NOMO-1 treated with DMSO at 0.1 percent for 48 hours (cell line): Measurements from ENCODE around the gene UBE2E2.
"Not testable (repeated sequence)": the region's sequence is repeated elsewhere in the genome, so short reads cannot be mapped to it uniquely, and the experiment has no call there.

Source experiments
- DNase-seq: peaks from one replicate; lab custom pipeline; 2025; ENCODE audit not compliant: unreplicated experiment; lab: John Stamatoyannopoulos, UW

Gene UBE2E2

GRCh38 chr3:23607184-23607847 is 404.2 kb downstream of the UBE2E2 start:
- DNase-seq, result no peak

GRCh38 chr3:23608650-23609049 is 405.5 kb downstream of the UBE2E2 start:
- no peak for DNase-seq

DNA sequence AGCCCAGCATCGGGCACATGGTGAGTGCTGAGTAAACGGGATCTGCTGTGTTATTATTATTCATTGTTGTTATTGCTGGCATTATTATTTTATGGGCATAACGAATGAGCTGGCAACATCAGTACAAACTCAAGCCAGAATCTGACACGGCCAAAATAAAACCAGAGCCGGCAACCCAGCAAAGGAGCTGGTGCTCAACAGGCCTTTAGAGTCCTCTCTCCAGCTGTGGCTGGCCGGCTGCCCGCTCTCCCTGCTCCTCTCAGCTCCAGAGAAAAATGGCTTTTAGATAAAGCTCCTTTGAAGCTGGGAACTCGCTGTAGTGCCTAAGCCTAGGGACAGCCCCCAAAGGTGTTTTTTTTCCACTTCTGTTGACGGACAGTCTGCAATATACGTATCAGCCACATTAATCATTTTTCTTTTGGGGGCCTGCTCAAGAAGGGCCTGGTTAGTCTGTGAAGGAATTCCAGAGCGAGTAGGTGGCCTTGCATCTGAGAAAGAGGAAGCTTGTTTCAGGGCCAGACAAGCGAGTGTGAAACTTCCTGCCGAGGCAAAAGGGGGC is 408.7 kb downstream of the UBE2E2 start:
- peak; percentile 32 for DNase-seq

DNA sequence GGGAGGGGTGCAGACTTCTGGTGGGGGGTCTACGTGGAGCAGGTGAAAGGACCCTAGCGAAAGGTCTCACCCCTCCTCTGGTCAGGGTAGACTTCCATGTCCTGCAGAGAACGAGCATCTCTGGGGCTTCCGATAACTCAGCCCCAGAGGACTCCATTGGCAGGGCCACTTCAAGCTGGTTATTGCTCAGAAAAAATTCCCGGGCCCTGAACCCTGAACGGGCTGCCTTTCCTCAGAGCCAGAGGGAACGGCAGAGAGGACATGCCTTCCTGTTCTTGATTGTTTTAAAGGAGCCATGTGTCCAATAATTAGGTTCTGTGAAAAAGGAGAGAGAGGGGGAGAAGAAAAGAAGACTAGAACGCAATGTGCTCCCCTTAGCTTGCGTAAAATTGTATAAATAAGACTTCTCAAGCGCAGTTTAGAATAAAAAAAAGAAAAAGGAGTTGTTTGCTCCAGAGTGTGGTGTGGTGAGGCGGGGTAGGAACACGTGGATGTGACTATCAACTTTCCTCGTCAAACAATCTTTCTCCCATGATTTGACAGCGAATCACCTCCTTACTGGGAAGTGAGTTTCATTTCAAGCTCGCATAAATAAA is 409.3 kb downstream of the UBE2E2 start:
- no peak for DNase-seq

- DNase-seq, result no peak
These were observed 411.9 kb downstream of the UBE2E2 start for GRCh38 chr3:23615068-23615467.

DNA sequence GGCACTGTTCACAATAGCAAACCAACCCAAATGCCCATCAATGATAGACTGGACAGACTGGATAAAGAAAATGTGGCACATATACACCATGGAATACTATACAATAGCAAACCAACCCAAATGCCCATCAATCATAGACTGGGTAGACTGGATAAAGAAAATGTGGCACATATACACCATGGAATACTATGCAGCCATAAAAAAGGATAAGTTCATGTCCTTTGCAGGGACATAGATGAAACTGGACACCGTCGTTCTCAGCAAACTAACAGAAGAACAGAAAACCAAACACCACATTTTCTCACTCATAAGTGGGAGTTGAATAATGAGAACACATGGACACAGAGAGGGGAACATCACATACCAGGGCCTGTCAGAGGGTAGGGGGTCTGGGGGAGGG is 415.3 kb downstream of the UBE2E2 start:
- not testable (repeated sequence) for DNase-seq

- no peak for DNase-seq
These were observed 416.8 kb downstream of the UBE2E2 start for GRCh38 chr3:23619705-23620637.

GRCh38 chr3:23620638-23621015 is 417.5 kb downstream of the UBE2E2 start:
- no peak for DNase-seq

DNA sequence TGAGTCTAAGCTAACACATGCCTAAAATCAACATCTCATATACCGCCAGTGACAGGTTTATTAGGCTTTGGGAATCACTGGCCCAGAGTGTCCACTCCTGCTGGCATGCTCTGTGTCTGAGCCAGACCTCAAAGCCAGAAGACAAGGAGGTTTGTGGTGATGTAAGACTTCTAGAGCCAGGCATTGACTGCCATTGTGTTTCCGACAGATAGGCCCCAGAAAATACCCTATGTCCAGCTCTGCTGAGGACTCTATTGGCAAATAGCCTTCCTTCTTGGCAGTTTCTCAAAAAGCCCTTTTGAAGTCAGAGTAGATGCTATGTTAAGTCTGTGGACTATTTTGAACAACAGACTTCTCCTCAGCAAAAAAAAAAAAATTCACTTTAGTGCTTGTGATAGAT is 420.7 kb downstream of the UBE2E2 start:
- no peak for DNase-seq

- DNase-seq, result no peak
These were observed 421.2 kb downstream of the UBE2E2 start for GRCh38 chr3:23624305-23624704.

- DNase-seq, result no peak
These were observed 423.3 kb downstream of the UBE2E2 start for GRCh38 chr3:23626442-23626841.

DNA sequence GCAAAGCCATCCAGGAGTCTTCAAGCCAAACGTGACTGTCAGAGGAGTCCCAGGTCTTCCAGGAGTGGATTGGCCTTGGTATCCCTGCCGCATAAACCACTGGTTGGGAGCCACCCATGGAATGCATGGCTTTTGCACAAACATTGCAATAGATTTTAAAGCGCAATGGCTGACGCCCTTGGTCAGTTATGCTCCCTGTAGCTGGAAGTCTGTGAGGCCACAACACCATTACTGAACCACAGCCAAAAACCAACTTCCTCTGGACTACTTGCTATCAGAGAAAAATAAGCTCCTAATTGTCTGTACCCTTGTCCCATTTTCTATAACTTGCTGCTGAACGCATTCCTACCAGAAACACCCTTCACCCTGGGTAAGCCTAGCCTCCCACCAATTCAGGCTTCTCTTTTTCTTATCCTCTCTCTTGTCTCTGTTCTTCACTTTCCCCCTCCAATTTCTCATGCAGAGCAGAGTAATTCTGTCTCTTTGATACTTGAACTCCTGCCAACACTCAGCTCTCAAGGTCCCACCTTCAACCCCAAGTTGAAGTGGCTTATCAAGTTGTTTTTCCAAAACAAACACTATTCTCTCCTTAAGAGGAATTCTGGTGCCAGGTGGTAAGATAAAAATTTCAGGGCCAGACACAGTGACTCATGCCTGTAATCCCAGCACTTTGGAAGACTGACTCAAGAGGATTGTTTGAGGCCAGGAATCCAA is 426.2 kb downstream of the UBE2E2 start:
- DNase-seq, result no peak

- DNase-seq, result no peak
These were observed 430.3 kb downstream of the UBE2E2 start for GRCh38 chr3:23633261-23633960.

GRCh38 chr3:23637339-23637738 is 434.2 kb downstream of the UBE2E2 start:
- DNase-seq, result no peak

DNA sequence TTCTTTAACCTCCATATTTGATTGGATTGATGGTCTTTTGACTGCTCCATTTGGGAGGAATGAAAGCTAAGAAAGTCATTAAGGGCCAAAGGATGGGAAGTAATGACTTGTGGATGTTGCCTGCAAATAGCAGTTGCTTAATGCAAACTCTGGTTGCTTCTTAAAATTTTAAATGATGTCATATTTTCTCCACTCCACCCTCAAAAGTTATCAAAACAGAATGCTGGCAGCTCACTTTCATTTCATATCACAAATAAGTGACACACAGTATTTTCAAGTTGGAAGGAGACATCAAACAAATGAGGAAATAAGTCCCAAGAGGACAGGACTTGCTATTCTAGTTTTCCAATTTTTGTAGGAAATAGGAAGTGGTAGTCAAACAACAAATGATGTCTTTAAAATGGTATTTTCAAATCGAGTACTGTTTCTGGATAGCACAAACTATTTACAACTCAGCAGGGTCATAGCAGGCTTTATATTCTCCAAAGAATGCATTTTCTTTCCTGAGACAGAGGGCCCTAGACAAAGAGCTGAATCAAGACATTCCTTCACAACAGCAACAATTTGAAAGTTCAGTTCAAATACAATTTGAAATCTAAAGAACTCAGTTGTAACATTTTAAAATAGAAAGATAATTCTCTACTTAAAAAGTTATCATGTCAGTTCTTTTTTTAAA is 437.5 kb downstream of the UBE2E2 start:
- no peak for DNase-seq
